GM21825 (cell line): ENCODE results near the gene CHCHD6.

Experiments used
- ATAC-seq: cut with Tn5 transposase; IDR thresholded peaks from one replicate; pipeline ENCODE4 v1.9.1; 2021; ENCODE audit warnings: mild to moderate bottlenecking, moderate library complexity; ENCODE audit not compliant: unreplicated experiment

CHCHD6 gene

GRCh38 chr3:126916546-126916945, 212.5 kb downstream of the CHCHD6 start:
- ATAC-seq = no peak

- ATAC-seq = no peak
Observed at GRCh38 chr3:126917232-126917804, 213.3 kb downstream of the CHCHD6 start.

- ATAC-seq = no peak
Observed at GRCh38 chr3:126918355-126918821, 214.3 kb downstream of the CHCHD6 start.

- no peak for ATAC-seq
Observed at GRCh38 chr3:126921085-126921824, 217.2 kb downstream of the CHCHD6 start.

GRCh38 chr3:126922466-126922865, 218.4 kb downstream of the CHCHD6 start:
- ATAC-seq = no peak

- ATAC-seq = no peak
Observed at GRCh38 chr3:126923423-126923822, 219.4 kb downstream of the CHCHD6 start.

GRCh38 chr3:126923895-126924294, 219.9 kb downstream of the CHCHD6 start:
- ATAC-seq = no peak

- ATAC-seq = no peak
Observed at GRCh38 chr3:126924458-126924857, 220.4 kb downstream of the CHCHD6 start.

- no peak for ATAC-seq
Observed at GRCh38 chr3:126925411-126926171, 221.6 kb downstream of the CHCHD6 start.

- ATAC-seq = no peak
Observed at GRCh38 chr3:126926684-126927400, 222.8 kb downstream of the CHCHD6 start.

- no peak for ATAC-seq
Observed at GRCh38 chr3:126927401-126927750, 223.3 kb downstream of the CHCHD6 start.

- no peak for ATAC-seq
Observed at GRCh38 chr3:126927846-126928245, 223.8 kb downstream of the CHCHD6 start.

- ATAC-seq = no peak
Observed at GRCh38 chr3:126928921-126929474, 225.0 kb downstream of the CHCHD6 start.

GRCh38 chr3:126930936-126931600, 227.0 kb downstream of the CHCHD6 start:
- no peak for ATAC-seq

GRCh38 chr3:126931806-126932187, 227.8 kb downstream of the CHCHD6 start:
- ATAC-seq = no peak

GRCh38 chr3:126932188-126932931, 228.3 kb downstream of the CHCHD6 start:
- ATAC-seq = no peak

- ATAC-seq = no peak
Observed at GRCh38 chr3:126934031-126934531, 230.0 kb downstream of the CHCHD6 start.

- ATAC-seq = no peak
Observed at GRCh38 chr3:126934991-126935390, 231.0 kb downstream of the CHCHD6 start.

- ATAC-seq = no peak
Observed at GRCh38 chr3:126935756-126936509, 231.9 kb downstream of the CHCHD6 start.
